HEK293T (cell line): ENCODE data around the gene RIMS1.

Source experiments
- ARNT ChIP-seq: fragments of 450-650 bp; IDR thresholded peaks from 2 replicates; pipeline ENCODE4 v1.6.1; 2017; ENCODE audit warnings: mild to moderate bottlenecking
- BHLHE40 ChIP-seq: fragments of 450-650 bp; IDR thresholded peaks from 2 replicates; pipeline ENCODE4 v1.6.1; 2016; ENCODE audit warnings: mild to moderate bottlenecking, moderate library complexity, borderline replicate concordance
- FOXK2 ChIP-seq: fragments of 450-650 bp; IDR thresholded peaks from 2 replicates; pipeline ENCODE4 v1.6.1; 2016; ENCODE audit warnings: mild to moderate bottlenecking
- FOXM1 ChIP-seq: fragments of 450-650 bp; IDR thresholded peaks from 2 replicates; pipeline ENCODE4 v1.6.1; 2017; ENCODE audit warnings: mild to moderate bottlenecking, borderline replicate concordance
- L3MBTL2 ChIP-seq: fragments of 450-650 bp; conservative IDR thresholded peaks from 2 replicates; pipeline ENCODE4 v1.6.1; 2016; ENCODE audit warnings: mild to moderate bottlenecking
- SP1 ChIP-seq: fragments of 450-650 bp; IDR thresholded peaks from 2 replicates; pipeline ENCODE4 v1.6.1; 2017
- SUZ12 ChIP-seq: fragments of 450-650 bp; IDR thresholded peaks from 2 replicates; pipeline ENCODE4 v1.6.1; 2016; ENCODE audit warnings: mild to moderate bottlenecking
- TARDBP ChIP-seq: fragments of 450-650 bp; IDR thresholded peaks from 2 replicates; pipeline ENCODE4 v1.6.1; 2016
- ZNF384 ChIP-seq: fragments of 450-650 bp; IDR thresholded peaks from 2 replicates; pipeline ENCODE4 v1.6.1; 2016

- TF ChIP-seq SUZ12 (no peak), L3MBTL2 (no peak), SP1 (no peak), FOXK2 (no peak), ARNT (no peak), ZNF384 (no peak), FOXM1 (no peak), BHLHE40 (no peak), TARDBP (no peak)
These were observed 208.2 kb downstream of the RIMS1 start for GRCh38 chr6:72094506-72094905.
